8988T (cell line): ENCODE data around the gene SLC9A8.
"Not testable (repeated sequence)": the region's sequence is repeated elsewhere in the genome, so short reads cannot be mapped to it uniquely, and the experiment has no call there.

Experiments
- DNase-seq: peaks from one replicate; pipeline ENCODE4 v3.0.0; 2011

Gene SLC9A8

GRCh38 chr20:49852522-49853080 is 40.0 kb downstream of the SLC9A8 start:
- no peak for DNase-seq

- no peak for DNase-seq
Observed at GRCh38 chr20:49853640-49854039, 41.0 kb downstream of the SLC9A8 start.

- DNase-seq = no peak
Observed at GRCh38 chr20:49854190-49854875, 41.7 kb downstream of the SLC9A8 start.

GRCh38 chr20:49856904-49857303 is 44.3 kb downstream of the SLC9A8 start:
- DNase-seq = no peak

- DNase-seq = no peak
Observed at GRCh38 chr20:49858076-49858585, 45.5 kb downstream of the SLC9A8 start.

- DNase-seq = no peak
Observed at GRCh38 chr20:49859011-49859410, 46.4 kb downstream of the SLC9A8 start.

- DNase-seq = no peak
Observed at GRCh38 chr20:49859807-49860206, 47.2 kb downstream of the SLC9A8 start.

- DNase-seq = not testable (repeated sequence)
Observed at GRCh38 chr20:49861232-49861631, 48.6 kb downstream of the SLC9A8 start.

GRCh38 chr20:49862607-49863200 is 50.1 kb downstream of the SLC9A8 start:
- DNase-seq = no peak

GRCh38 chr20:49863666-49864065 is 51.0 kb downstream of the SLC9A8 start:
- DNase-seq = no peak

- DNase-seq = no peak
Observed at GRCh38 chr20:49865559-49865958, 52.9 kb downstream of the SLC9A8 start.

- DNase-seq = no peak
Observed at GRCh38 chr20:49866051-49866450, 53.4 kb downstream of the SLC9A8 start.

GRCh38 chr20:49867453-49868215 is 55.0 kb downstream of the SLC9A8 start:
- DNase-seq = no peak

GRCh38 chr20:49868538-49868937 is 55.9 kb downstream of the SLC9A8 start:
- no peak for DNase-seq

GRCh38 chr20:49868964-49869363 is 56.3 kb downstream of the SLC9A8 start:
- DNase-seq = no peak

- no peak for DNase-seq
Observed at GRCh38 chr20:49870261-49870660, 57.6 kb downstream of the SLC9A8 start.

- DNase-seq = no peak
Observed at GRCh38 chr20:49871391-49871948, 58.8 kb downstream of the SLC9A8 start.

GRCh38 chr20:49872056-49872455 is 59.4 kb downstream of the SLC9A8 start:
- no peak for DNase-seq

GRCh38 chr20:49874696-49875095 is 62.1 kb downstream of the SLC9A8 start:
- DNase-seq = no peak

GRCh38 chr20:49877386-49877921 is 64.8 kb downstream of the SLC9A8 start:
- DNase-seq = no peak

- no peak for DNase-seq
Observed at GRCh38 chr20:49878977-49879376, 66.3 kb downstream of the SLC9A8 start.

GRCh38 chr20:49880177-49880576 is 67.5 kb downstream of the SLC9A8 start:
- DNase-seq = no peak
